ENCODE measurements around the gene CDHR3. TPM values are rescaled to one million over a fixed set of nuclear protein-coding genes. Genes with fewer than 3 reads are reported as not detected.

Gene CDHR3
- total and polyA plus RNA-seq, 2 of the 8 experiments (the other 6 are each of a cell fraction or from before 2014, with no cell fraction given) = 6.4 to 6.8 TPM

DNA sequence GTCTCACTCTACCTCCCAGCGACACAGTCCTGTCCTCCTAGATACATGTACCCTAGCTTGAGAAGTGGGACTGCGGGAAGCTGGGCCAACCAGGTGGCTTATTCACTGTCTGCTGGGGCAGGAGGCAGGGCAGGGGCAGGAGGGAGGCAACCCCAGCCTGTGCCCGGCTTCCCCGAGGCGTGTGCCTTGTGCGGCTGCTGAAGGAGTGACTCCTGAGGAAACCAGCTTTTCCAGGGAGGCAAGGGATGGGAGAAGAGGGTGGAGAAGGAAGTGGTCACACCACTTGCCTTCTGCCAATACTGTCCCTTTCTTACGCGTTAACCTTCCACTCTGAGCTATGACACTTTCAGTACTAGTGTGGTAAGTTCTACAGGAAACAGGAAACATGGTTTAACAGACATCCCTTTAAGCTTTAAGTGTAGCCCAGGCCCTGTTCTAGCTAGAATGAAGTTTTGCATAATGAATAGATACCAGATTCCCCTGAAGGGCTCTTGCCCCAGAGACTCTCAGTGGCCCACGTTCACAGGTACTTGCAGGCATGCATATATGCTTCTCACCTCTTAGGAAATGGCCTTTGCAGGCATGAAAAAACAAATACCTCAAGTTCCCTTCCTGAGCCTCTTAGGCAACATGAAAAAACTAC lies 108.4 kb downstream of the CDHR3 start (continued):
- TF ChIP-seq MAFK (IDR thresholded peaks at IDR 0.05; ENCODE audit: low read depth, low read length) (no peak), KDM5A (IDR thresholded peaks at IDR 0.05; ENCODE audit: low read length) (no peak), RNF2 (IDR thresholded peaks at IDR 0.05; ENCODE audit: borderline replicate concordance, low read depth, low read length, missing control alignments, poor library complexity, severe bottlenecking) (no peak)
